ENCODE measurements around the gene VPS13D.

- TF ChIP-seq MAX (IDR thresholded peaks at IDR 0.05): no peak
- TF ChIP-seq, protein P1, sequence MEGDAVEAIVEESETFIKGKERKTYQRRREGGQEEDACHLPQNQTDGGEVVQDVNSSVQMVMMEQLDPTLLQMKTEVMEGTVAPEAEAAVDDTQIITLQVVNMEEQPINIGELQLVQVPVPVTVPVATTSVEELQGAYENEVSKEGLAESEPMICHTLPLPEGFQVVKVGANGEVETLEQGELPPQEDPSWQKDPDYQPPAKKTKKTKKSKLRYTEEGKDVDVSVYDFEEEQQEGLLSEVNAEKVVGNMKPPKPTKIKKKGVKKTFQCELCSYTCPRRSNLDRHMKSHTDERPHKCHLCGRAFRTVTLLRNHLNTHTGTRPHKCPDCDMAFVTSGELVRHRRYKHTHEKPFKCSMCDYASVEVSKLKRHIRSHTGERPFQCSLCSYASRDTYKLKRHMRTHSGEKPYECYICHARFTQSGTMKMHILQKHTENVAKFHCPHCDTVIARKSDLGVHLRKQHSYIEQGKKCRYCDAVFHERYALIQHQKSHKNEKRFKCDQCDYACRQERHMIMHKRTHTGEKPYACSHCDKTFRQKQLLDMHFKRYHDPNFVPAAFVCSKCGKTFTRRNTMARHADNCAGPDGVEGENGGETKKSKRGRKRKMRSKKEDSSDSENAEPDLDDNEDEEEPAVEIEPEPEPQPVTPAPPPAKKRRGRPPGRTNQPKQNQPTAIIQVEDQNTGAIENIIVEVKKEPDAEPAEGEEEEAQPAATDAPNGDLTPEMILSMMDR (IDR thresholded peaks at IDR 0.05 in 2 of 3, conservative IDR thresholded peaks at IDR 0.05 in 1 of 3; ENCODE audit: borderline replicate concordance in 1 of 3, insufficient read depth in 1 of 3, low read depth in 2 of 3, low read length in 2 of 3): no peak
Measured at GRCh38 chr1:12416744-12417143, 186.9 kb downstream of the VPS13D start.

All from HCT116 (cell line).